ENCODE data around the gene TMBIM6.
"Not testable (repeated sequence)": the region's sequence is repeated elsewhere in the genome, so short reads cannot be mapped to it uniquely, and the experiment has no call there.

TMBIM6 gene

GRCh38 chr12:49706351-49707127 lies 34.8 kb upstream of the TMBIM6 start:
- no peaks in the 10 kb centered on the region for H3K36me3 ChIP-seq (ENCODE audit: control insufficient read depth, insufficient read depth, low read length)
- H3K27me3 ChIP-seq (replicated peaks; ENCODE audit: control insufficient read depth, insufficient read depth, low read length) = no peaks in the 10 kb centered on the region
- TF ChIP-seq, protein P1, sequence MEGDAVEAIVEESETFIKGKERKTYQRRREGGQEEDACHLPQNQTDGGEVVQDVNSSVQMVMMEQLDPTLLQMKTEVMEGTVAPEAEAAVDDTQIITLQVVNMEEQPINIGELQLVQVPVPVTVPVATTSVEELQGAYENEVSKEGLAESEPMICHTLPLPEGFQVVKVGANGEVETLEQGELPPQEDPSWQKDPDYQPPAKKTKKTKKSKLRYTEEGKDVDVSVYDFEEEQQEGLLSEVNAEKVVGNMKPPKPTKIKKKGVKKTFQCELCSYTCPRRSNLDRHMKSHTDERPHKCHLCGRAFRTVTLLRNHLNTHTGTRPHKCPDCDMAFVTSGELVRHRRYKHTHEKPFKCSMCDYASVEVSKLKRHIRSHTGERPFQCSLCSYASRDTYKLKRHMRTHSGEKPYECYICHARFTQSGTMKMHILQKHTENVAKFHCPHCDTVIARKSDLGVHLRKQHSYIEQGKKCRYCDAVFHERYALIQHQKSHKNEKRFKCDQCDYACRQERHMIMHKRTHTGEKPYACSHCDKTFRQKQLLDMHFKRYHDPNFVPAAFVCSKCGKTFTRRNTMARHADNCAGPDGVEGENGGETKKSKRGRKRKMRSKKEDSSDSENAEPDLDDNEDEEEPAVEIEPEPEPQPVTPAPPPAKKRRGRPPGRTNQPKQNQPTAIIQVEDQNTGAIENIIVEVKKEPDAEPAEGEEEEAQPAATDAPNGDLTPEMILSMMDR (IDR thresholded peaks at IDR 0.05; ENCODE audit: insufficient read depth, low read length, poor library complexity, severe bottlenecking) = no peak
- DNase-seq (ENCODE audit: extremely low read depth, insufficient read length) = peak; percentile 49
- peak overlapping the region; percentile 72 for H3K4me3 ChIP-seq (replicated peaks; ENCODE audit: low read depth, low read length)

DNA sequence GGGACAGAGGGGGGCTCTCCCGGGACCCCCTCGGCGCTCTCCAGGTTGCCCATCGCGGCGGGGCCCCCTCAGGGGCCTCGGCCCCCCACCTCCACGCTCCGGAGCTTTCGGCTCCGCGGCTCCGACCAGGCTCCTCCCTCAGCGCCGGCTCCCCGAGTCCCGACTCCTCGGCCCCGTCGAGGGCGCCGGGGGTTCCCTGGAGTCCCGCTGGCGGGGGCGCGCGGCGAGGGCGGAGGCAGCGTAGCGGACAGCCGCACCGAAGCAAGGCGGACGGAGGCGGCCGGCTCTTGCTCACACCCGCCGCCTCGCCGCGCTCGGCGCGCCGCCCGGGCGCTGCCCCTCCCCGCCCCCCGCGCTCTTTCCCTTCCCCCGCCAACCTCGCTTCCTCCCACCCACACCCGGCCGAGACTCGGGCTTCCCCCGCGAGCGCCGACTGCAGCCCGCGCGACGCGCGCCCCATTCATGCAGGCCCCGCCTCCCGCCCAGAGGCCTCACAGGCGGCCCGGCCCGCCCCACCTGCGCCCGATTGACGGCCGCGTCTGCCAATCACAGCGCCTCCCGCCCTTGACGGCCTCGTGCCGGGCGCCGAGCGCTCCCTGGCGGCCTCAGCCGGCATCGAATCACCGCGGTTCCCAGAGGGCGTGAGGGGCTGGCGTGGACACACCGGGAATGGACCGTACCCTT lies 34.1 kb upstream of the TMBIM6 start, which contains the start of gene FMNL3:
Gene FMNL3 (minus strand): TSS at position 278 of the 684 bp plus-strand sequence. CDS start 225 bp downstream, at position 53.
- DNase-seq (ENCODE audit: extremely low read depth, insufficient read length) = peak; percentile 99
- Histone ChIP-seq H3K4me3 (replicated peaks; ENCODE audit: low read depth, low read length) (peak within 1 kb of the TSS; percentile 72), H3K27me3 (replicated peaks; ENCODE audit: control insufficient read depth, insufficient read depth, low read length) (no peaks in the 10 kb centered on the region), H3K36me3 (ENCODE audit: control insufficient read depth, insufficient read depth, low read length) (no peaks in the 10 kb centered on the region)
- TF ChIP-seq, protein P1 (IDR thresholded peaks at IDR 0.05; ENCODE audit: insufficient read depth, low read length, poor library complexity, severe bottlenecking) = peak; percentile 89

DNA sequence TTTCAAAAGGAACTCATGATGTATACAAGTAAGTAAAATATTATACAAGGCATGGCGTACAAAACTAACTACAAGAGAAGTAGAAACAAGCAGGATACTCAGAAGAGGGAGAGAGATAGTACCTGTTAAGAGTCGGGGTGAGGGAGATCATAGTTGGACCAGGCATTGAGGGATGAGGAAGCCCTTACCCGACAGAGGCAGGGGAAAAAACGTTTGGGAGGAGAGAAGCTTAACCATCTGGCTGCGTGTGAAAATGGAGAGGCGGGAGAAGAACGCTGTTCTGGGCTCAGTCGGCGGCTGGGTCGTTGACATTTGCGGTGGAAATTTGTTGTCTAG lies 33.6 kb upstream of the TMBIM6 start:
- no peak for DNase-seq (ENCODE audit: extremely low read depth, insufficient read length)
- Histone ChIP-seq H3K27me3 (replicated peaks; ENCODE audit: control insufficient read depth, insufficient read depth, low read length) (no peaks in the 10 kb centered on the region), H3K4me3 (replicated peaks; ENCODE audit: low read depth, low read length) (no peak overlapping the region), H3K36me3 (ENCODE audit: control insufficient read depth, insufficient read depth, low read length) (no peaks in the 10 kb centered on the region)
- TF ChIP-seq, protein P1 (IDR thresholded peaks at IDR 0.05; ENCODE audit: insufficient read depth, low read length, poor library complexity, severe bottlenecking) = no peak

- no peaks in the 10 kb centered on the region for H3K36me3 ChIP-seq (ENCODE audit: control insufficient read depth, insufficient read depth, low read length)
- DNase-seq (ENCODE audit: extremely low read depth, insufficient read length) = no peak
- no peak overlapping the region for H3K4me3 ChIP-seq (replicated peaks; ENCODE audit: low read depth, low read length)
- TF ChIP-seq, protein P1 (IDR thresholded peaks at IDR 0.05; ENCODE audit: insufficient read depth, low read length, poor library complexity, severe bottlenecking) = no peak
- H3K27me3 ChIP-seq (replicated peaks; ENCODE audit: control insufficient read depth, insufficient read depth, low read length) = no peaks in the 10 kb centered on the region
Observed at GRCh38 chr12:49708851-49709250, 32.5 kb upstream of the TMBIM6 start.

DNA sequence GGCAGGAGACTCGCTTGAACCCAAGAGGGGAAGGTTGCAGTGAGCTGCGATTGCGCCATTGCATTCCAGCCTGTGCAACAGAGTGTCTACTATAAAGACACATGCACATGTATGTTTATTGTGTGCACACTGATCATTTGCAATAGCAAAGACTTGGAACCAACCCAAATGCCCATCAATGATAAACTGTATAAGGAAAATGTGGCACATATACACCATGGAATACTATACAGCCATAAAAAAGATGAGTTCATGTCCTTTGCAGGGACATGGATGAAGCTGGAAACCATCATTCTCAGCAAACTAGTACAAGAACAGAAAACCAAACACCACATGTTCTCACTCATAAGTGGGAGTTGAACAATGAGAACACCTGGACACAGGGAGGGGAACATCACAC lies 27.4 kb upstream of the TMBIM6 start:
- H3K36me3 ChIP-seq (ENCODE audit: control insufficient read depth, insufficient read depth, low read length); DNase-seq (ENCODE audit: extremely low read depth, insufficient read length); H3K4me3 ChIP-seq (replicated peaks; ENCODE audit: low read depth, low read length); H3K27me3 ChIP-seq (replicated peaks; ENCODE audit: control insufficient read depth, insufficient read depth, low read length): not testable (repeated sequence)

DNA sequence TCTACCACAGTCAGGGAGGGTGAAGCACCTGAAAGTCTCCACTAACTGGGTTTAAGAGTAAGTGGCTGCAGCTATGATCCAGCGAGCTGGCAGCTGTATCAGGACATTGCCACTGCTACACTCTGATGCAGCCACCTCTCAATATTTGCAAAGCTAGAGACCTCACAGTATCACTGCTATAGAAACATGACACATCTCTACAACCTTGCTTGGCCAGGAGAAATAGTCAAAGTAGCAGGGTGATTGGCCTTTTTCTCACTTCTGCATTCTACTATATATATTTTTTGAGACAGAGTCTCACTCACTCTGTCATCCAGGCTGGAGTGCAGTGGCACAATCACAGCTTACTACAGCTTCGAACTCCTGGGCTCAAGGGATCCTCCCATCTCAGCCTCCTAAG lies 24.8 kb upstream of the TMBIM6 start:
- DNase-seq (ENCODE audit: extremely low read depth, insufficient read length) = no peak

GRCh38 chr12:49717800-49718199 lies 23.6 kb upstream of the TMBIM6 start:
- not testable (repeated sequence) for H3K4me3 ChIP-seq (replicated peaks; ENCODE audit: low read depth, low read length); H3K27me3 ChIP-seq (replicated peaks; ENCODE audit: control insufficient read depth, insufficient read depth, low read length); DNase-seq (ENCODE audit: extremely low read depth, insufficient read length); H3K36me3 ChIP-seq (ENCODE audit: control insufficient read depth, insufficient read depth, low read length)

More for the DNA sequence above, 24.8 kb upstream of the TMBIM6 start:
- no peaks in the 10 kb centered on the region; the same call in 1 of the 2 replicates for H3K27me3 ChIP-seq (replicated peaks; ENCODE audit: control insufficient read depth, insufficient read depth, low read length)
- no peaks in the 10 kb centered on the region for H3K36me3 ChIP-seq (ENCODE audit: control insufficient read depth, insufficient read depth, low read length)
- TF ChIP-seq, protein P1 (IDR thresholded peaks at IDR 0.05; ENCODE audit: insufficient read depth, low read length, poor library complexity, severe bottlenecking) = no peak
- H3K4me3 ChIP-seq (replicated peaks; ENCODE audit: low read depth, low read length) = no peak overlapping the region
